GM23338 (cell line): ENCODE results near the gene TNFSF4. TPM values are rescaled to one million over a fixed set of nuclear protein-coding genes. Genes with fewer than 3 reads are reported as not detected.

Source experiments
- ATAC-seq: fragments of 200-7000 bp; cut with Tn5 transposase; 3 replicates; pipeline ENCODE4 v1.9.1; 2020
- DNase-seq: peaks from one replicate; pipeline ENCODE4 v3.0.0-alpha.2; 2015; ENCODE audit warnings: low spot score
- H2AFZ ChIP-seq: fragments of 200-600 bp; sonication (generic); 2 replicates; pipeline ENCODE4 v1.8.0; 2016; ENCODE audit warnings: antibody characterized with exemption, mild to moderate bottlenecking, moderate library complexity
- H3F3A ChIP-seq: fragments of 200-600 bp; sonication (generic); replicated peaks from 2 replicates; pipeline ENCODE4 v1.8.0; 2017; ENCODE audit warnings: antibody characterized with exemption, mixed run types, low read depth
- H3K27ac ChIP-seq: fragments of 200-600 bp; sonication (generic); 2 replicates; pipeline ENCODE4 v1.6.1; 2016; ENCODE audit warnings: low read depth
- H3K27me3 ChIP-seq: fragments of 200-600 bp; sonication (generic); 2 replicates; pipeline ENCODE4 v1.8.0; 2016; ENCODE audit warnings: mild to moderate bottlenecking, mixed run types, moderate library complexity; ENCODE audit not compliant: insufficient read depth
- H3K36me3 ChIP-seq: fragments of 200-600 bp; sonication (generic); 2 replicates; pipeline ENCODE4 v1.8.0; 2016; ENCODE audit warnings: mild to moderate bottlenecking; ENCODE audit not compliant: insufficient read depth
- H3K4me1 ChIP-seq: fragments of 200-600 bp; sonication (generic); 2 replicates; pipeline ENCODE4 v1.8.0; 2016; ENCODE audit warnings: mild to moderate bottlenecking, moderate library complexity; ENCODE audit not compliant: insufficient read depth
- H3K4me2 ChIP-seq: fragments of 200-600 bp; sonication (generic); 2 replicates; pipeline ENCODE4 v1.7.1; 2017; ENCODE audit warnings: mixed run types
- H3K4me3 ChIP-seq: fragments of 200-600 bp; sonication (generic); 2 replicates; pipeline ENCODE4 v1.6.1; 2016; ENCODE audit warnings: mixed run types
- H3K79me2 ChIP-seq: fragments of 200-600 bp; sonication (generic); replicated peaks from 2 replicates; pipeline ENCODE4 v1.8.0; 2017; ENCODE audit warnings: mild to moderate bottlenecking; ENCODE audit not compliant: insufficient read depth
- H3K9me2 ChIP-seq: fragments of 200-600 bp; sonication (generic); 2 replicates; pipeline ENCODE4 v1.8.0; 2017; ENCODE audit not compliant: insufficient read depth
- H4K20me1 ChIP-seq: fragments of 200-600 bp; sonication (generic); replicated peaks from 2 replicates; pipeline ENCODE4 v1.8.0; 2017; ENCODE audit warnings: mild to moderate bottlenecking; ENCODE audit not compliant: insufficient read depth
- H3K27ac Mint-ChIP-seq: 2 replicates; pipeline ENCODE4 v1.8.0; 2020; ENCODE audit warnings: inconsistent platforms, mild to moderate bottlenecking, moderate library complexity, mixed read lengths
- H3K27me3 Mint-ChIP-seq: 3 replicates; pipeline ENCODE4 v1.8.0; 2022; ENCODE audit warnings: low read depth, mild to moderate bottlenecking, moderate library complexity, mixed read lengths, inconsistent platforms; ENCODE audit not compliant: insufficient read depth, poor library complexity
- H3K36me3 Mint-ChIP-seq: 3 replicates; pipeline ENCODE4 v1.8.0; 2021; ENCODE audit warnings: low read depth, mild to moderate bottlenecking, inconsistent platforms, moderate library complexity, mixed read lengths
- H3K4me1 Mint-ChIP-seq: 3 replicates; pipeline ENCODE4 v1.8.0; 2020; ENCODE audit warnings: mild to moderate bottlenecking, inconsistent platforms, mixed read lengths
- H3K4me3 Mint-ChIP-seq: 3 replicates; pipeline ENCODE4 v1.8.0; 2021; ENCODE audit warnings: moderate library complexity, mild to moderate bottlenecking, inconsistent platforms, mixed read lengths
- H3K9me3 Mint-ChIP-seq: 3 replicates; pipeline ENCODE4 v1.8.0; 2020; ENCODE audit warnings: moderate library complexity, mild to moderate bottlenecking, inconsistent platforms, mixed read lengths
- EZH2 ChIP-seq: fragments of 200-600 bp; sonication (generic); IDR thresholded peaks from one replicate; pipeline ENCODE4 v1.8.0; 2017; ENCODE audit warnings: antibody characterized with exemption, mild to moderate bottlenecking, low read depth; ENCODE audit not compliant: unreplicated experiment
- EZH2phosphoT487 ChIP-seq: fragments of 200-600 bp; sonication (generic); IDR thresholded peaks from one replicate; pipeline ENCODE4 v1.8.1; 2018; ENCODE audit warnings: antibody characterized with exemption; ENCODE audit not compliant: unreplicated experiment
- JUNB ChIP-seq: IDR thresholded peaks from one replicate; pipeline ENCODE4 v1.6.1; 2016; ENCODE audit warnings: antibody characterized with exemption; ENCODE audit not compliant: unreplicated experiment
- STAT1 ChIP-seq: IDR thresholded peaks from one replicate; pipeline ENCODE4 v1.6.1; 2016; ENCODE audit warnings: antibody characterized with exemption; ENCODE audit not compliant: unreplicated experiment
- ZNF114 ChIP-seq: fragments of 250-450 bp; sonication (Bioruptor Pico); IDR thresholded peaks from 2 replicates; pipeline ENCODE4 v1.5.0; 2020; ENCODE audit warnings: mild to moderate bottlenecking, moderate library complexity
- ZNF331 ChIP-seq: fragments of 250-450 bp; sonication (Bioruptor Pico); IDR thresholded peaks from 2 replicates; pipeline ENCODE4 v1.5.0; 2020; ENCODE audit warnings: low read depth, mild to moderate bottlenecking, moderate library complexity
- long read RNA-seq: library from polyadenylated mRNA; unstranded; transcript quantifications from one replicate; pipeline ENCODE4 v2.0.0, GENCODE V29; 2020; ENCODE audit not compliant: unreplicated experiment
- polyA plus RNA-seq: library from polyadenylated mRNA; unstranded; fragments of >200 nt; fragmentation: Nextera tagmentation; extraction: Ambion mirVana; gene quantifications from 2 replicates; pipeline ENCODE4 v1.2.1, GENCODE V29; 2016
- total RNA-seq: library from RNA; depleted of rRNA; stranded (reverse); fragments of >200 nt; shearing (Covaris generic); gene quantifications from 2 replicates; pipeline ENCODE4 v1.2.3, GENCODE V29; 2014; rRNA removed
- TF ChIP-seq, protein P1 (sequence below), 2 experiments: fragments of 200-600 bp in 1 of 2; sonication (generic) in 1 of 2; conservative IDR thresholded peaks; 2 replicates each; pipeline versions ENCODE4 v1.5.1 to v1.6.1; 2016 to 2017; ENCODE audit warnings: antibody characterized with exemption in 2 of 2, low read depth in 2 of 2, mild to moderate bottlenecking in 2 of 2, moderate library complexity in 1 of 2
- TF ChIP-seq, protein P2 (sequence below): IDR thresholded peaks from 2 replicates; pipeline ENCODE4 v1.6.1; 2016; ENCODE audit warnings: antibody characterized with exemption

Gene TNFSF4, protein sequence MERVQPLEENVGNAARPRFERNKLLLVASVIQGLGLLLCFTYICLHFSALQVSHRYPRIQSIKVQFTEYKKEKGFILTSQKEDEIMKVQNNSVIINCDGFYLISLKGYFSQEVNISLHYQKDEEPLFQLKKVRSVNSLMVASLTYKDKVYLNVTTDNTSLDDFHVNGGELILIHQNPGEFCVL
- total RNA-seq: 1.2 and 1.5 TPM in 2 replicates
- polyA plus RNA-seq: 0.52 and 0.55 TPM in 2 replicates
- long read RNA-seq: 0 reads

DNA sequence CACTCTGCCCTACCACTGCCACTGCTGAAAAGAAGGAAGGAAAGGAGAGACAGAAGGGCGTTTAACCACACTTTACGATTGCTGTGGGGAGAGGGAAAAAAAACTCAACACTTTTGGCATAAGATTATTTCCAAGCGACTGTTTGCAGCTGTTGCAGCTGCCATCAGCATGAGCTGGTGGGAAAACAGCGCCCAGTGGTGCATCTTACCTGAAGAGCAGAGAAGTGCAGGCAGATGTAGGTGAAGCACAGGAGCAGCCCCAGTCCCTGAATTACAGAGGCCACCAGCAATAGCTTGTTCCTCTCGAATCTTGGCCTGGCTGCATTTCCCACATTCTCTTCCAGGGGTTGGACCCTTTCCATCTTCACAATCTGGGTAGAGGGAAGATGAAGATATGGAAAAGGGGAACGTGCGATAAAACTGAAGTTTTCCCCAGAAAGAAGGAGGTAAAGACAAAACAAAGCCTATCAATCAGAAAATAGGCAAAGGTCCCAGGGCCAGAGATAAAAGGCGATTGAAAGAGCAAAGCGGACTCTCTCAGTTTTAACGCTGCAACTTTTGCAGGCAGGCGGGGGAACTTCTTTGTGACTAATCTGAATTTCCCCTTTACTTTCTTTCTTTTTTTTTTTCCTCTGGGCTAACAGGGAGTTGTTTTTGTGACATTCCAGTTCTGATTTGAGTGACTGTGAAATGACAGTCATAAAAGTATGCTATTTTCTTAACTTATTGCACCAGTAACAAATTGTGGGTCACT, at the start of gene TNFSF4:
Gene TNFSF4, minus strand, starts transcription at position 516 of the 753 bp plus-strand sequence. Its CDS starts 155 bp downstream, at position 361.
- peak; percentile 8 for DNase-seq
- H3K27me3 ChIP-seq: peaks cover 41% of the 10 kb centered on the region
- H3K9me2 ChIP-seq: no peaks in the 10 kb centered on the region
- no peak within 1 kb of the TSS for H3K4me3 ChIP-seq
- no peaks in the 10 kb centered on the region for H3F3A ChIP-seq
- H3K36me3 ChIP-seq: no peaks in the 10 kb centered on the region
- no peak for TF ChIP-seq STAT1
- H2AFZ ChIP-seq: no peak within 1 kb of the TSS
- Mint-ChIP-seq H3K9me3 (no peaks in the 10 kb centered on the region), H3K27ac (no peak within 1 kb of the TSS), H3K27me3 (peaks cover 20% of the 10 kb centered on the region), H3K36me3 (no peaks in the 10 kb centered on the region), H3K4me3 (no peak within 1 kb of the TSS), H3K4me1 (peaks cover 20% of the 10 kb centered on the region)
- H4K20me1 ChIP-seq: no peaks in the 10 kb centered on the region
- no peak within 1 kb of the TSS for H3K4me2 ChIP-seq
- H3K27ac ChIP-seq: no peak within 1 kb of the TSS
- H3K4me1 ChIP-seq: peaks cover 15% of the 10 kb centered on the region
- H3K79me2 ChIP-seq: no peaks in the 10 kb centered on the region
- peak; percentile 35; the same call in 2 of the 3 replicates for ATAC-seq

DNA sequence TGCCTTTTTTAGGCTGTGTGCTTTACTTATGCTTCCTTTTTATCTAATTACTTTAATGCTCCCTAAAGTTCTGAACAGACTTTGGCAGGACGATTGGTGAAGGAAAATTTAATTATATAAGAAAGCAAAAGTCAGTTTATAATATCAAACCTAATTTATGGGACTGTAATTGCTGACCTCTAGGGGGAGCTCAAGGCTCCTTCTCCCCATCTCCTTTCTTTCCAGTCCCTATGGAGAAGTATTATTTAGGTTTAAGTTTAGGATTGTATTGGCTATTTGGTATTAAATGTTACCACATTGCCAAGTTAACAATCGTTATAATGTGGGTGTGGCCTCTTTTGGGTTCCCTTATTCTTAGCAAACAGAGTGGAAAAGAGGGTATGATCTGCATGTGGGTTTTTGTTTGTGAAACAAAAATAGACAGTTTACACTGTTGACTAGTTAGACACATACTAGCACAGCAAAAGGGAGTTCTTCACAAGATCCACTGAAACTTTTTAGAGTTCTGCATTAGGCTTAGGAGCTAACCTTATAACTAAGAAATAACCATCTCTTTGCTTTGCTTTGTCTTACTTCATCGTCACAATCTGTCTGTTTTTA, 48.2 kb upstream of the TNFSF4 start:
- H3F3A ChIP-seq: no peaks in the 10 kb centered on the region
- no peak overlapping the region for H3K27ac Mint-ChIP-seq
- no peaks in the 10 kb centered on the region for H3K4me1 Mint-ChIP-seq
- TF ChIP-seq, protein P1, sequence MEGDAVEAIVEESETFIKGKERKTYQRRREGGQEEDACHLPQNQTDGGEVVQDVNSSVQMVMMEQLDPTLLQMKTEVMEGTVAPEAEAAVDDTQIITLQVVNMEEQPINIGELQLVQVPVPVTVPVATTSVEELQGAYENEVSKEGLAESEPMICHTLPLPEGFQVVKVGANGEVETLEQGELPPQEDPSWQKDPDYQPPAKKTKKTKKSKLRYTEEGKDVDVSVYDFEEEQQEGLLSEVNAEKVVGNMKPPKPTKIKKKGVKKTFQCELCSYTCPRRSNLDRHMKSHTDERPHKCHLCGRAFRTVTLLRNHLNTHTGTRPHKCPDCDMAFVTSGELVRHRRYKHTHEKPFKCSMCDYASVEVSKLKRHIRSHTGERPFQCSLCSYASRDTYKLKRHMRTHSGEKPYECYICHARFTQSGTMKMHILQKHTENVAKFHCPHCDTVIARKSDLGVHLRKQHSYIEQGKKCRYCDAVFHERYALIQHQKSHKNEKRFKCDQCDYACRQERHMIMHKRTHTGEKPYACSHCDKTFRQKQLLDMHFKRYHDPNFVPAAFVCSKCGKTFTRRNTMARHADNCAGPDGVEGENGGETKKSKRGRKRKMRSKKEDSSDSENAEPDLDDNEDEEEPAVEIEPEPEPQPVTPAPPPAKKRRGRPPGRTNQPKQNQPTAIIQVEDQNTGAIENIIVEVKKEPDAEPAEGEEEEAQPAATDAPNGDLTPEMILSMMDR (conservative IDR thresholded peaks at IDR 0.05; ENCODE audit: low read depth in 2 of 2): peak; percentile 70 to 93
- TF ChIP-seq EZH2phosphoT487: no peak
- peak; percentile 67 for DNase-seq
- H3K36me3 ChIP-seq: no peaks in the 10 kb centered on the region
- H3K4me1 ChIP-seq: no peaks in the 10 kb centered on the region
- H4K20me1 ChIP-seq: no peaks in the 10 kb centered on the region
- H3K27ac ChIP-seq: no peak overlapping the region
- H3K9me2 ChIP-seq: no peaks in the 10 kb centered on the region
- peaks cover 2% of the 10 kb centered on the region for H3K27me3 Mint-ChIP-seq
- H3K4me3 ChIP-seq: no peak overlapping the region
- peaks cover under 1% of the 10 kb centered on the region; the same call in 1 of the 3 replicates for H3K9me3 Mint-ChIP-seq
- no peaks in the 10 kb centered on the region for H3K36me3 Mint-ChIP-seq
- H3K79me2 ChIP-seq: no peaks in the 10 kb centered on the region
- peak; percentile 63 for ATAC-seq
- H2AFZ ChIP-seq: no peak overlapping the region
- H3K27me3 ChIP-seq: no peaks in the 10 kb centered on the region
- H3K4me2 ChIP-seq: no peak overlapping the region
- no peak overlapping the region for H3K4me3 Mint-ChIP-seq

DNA sequence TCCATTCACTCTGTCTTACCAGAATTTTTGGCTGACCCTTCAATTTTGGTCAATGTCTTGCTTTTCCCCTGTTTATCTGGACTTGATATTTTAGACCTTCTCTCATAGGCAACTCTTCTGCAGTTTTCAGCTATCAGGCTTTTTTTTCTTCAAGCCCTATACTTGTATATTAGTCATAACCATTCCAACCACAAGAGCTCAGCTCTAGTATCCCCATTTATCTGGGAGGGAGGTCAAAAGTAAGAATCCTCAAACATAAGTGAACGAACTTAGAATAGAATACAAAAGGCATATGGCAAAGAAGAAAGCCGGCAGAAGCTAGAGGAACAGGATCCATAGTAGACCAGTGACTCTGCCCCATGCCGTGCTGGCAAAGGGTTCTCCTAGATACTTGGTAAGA, 45.9 kb upstream of the TNFSF4 start:
- Histone ChIP-seq H3K9me2 (no peaks in the 10 kb centered on the region), H3K27me3 (no peaks in the 10 kb centered on the region), H3K4me2 (no peak overlapping the region), H2AFZ (no peak overlapping the region), H4K20me1 (no peaks in the 10 kb centered on the region), H3F3A (no peaks in the 10 kb centered on the region), H3K4me3 (no peak overlapping the region), H3K27ac (no peak overlapping the region), H3K36me3 (no peaks in the 10 kb centered on the region), H3K4me1 (no peaks in the 10 kb centered on the region), H3K79me2 (no peaks in the 10 kb centered on the region)
- peaks cover under 1% of the 10 kb centered on the region for H3K27me3 Mint-ChIP-seq
- no peak for DNase-seq
- TF ChIP-seq EZH2phosphoT487 (no peak), ZNF331 (no peak), STAT1 (no peak), EZH2 (no peak), ZNF114 (no peak), JUNB (no peak)
- TF ChIP-seq, protein P1 (conservative IDR thresholded peaks at IDR 0.05; ENCODE audit: low read depth in 2 of 2): no peak
- TF ChIP-seq, protein P2, sequence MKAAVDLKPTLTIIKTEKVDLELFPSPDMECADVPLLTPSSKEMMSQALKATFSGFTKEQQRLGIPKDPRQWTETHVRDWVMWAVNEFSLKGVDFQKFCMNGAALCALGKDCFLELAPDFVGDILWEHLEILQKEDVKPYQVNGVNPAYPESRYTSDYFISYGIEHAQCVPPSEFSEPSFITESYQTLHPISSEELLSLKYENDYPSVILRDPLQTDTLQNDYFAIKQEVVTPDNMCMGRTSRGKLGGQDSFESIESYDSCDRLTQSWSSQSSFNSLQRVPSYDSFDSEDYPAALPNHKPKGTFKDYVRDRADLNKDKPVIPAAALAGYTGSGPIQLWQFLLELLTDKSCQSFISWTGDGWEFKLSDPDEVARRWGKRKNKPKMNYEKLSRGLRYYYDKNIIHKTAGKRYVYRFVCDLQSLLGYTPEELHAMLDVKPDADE: no peak
- no peak for ATAC-seq
- H3K27ac Mint-ChIP-seq: no peak overlapping the region
- no peak overlapping the region for H3K4me3 Mint-ChIP-seq
- no peaks in the 10 kb centered on the region for H3K4me1 Mint-ChIP-seq
- no peaks in the 10 kb centered on the region for H3K36me3 Mint-ChIP-seq
- no peaks in the 10 kb centered on the region for H3K9me3 Mint-ChIP-seq
